Epithelial cell of prostate (primary cell): ENCODE data around the gene RACGAP1.

Source experiments
- DNase-seq: peaks from one replicate; pipeline ENCODE4 v3.0.0-alpha.2; 2011; ENCODE audit warnings: low read depth, low spot score
- H3K27ac ChIP-seq: fragments of 450-650 bp; 2 replicates; pipeline ENCODE4 v1.5.1; 2017; ENCODE audit warnings: mild to moderate bottlenecking

The RACGAP1 gene

DNA sequence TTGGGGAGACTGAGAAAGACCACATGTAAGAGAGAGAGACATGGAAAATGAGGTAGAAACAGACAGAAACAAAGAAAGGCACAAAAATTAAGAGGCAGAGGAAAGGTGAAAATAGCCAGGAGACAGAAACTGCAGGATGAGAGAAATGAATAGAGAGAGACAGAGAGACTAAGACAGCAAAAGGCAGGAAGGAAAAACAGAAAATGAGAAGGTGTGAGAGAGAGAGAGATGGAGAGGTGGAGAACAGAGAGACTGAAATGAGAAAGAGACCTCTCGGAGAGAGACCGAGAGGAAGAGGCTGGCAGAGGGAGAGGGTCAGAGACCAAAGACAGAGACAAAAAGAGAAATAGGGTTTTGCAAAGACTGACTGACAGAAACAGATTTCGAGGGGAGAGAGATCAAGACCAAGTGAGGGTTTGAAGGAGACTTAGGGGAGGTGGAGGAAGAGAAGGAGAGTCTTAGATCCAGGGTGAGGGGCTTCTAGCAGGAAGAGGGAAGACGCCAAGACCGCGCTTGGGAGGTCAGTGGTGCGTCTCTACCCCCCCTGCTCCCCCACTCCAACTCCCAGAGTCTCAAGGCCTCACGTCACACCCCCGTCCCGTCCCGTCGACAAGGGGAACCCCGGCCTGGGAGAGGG lies 64.7 kb downstream of the RACGAP1 start:
- DNase-seq: no peak
- no peak overlapping the region for H3K27ac ChIP-seq

DNA sequence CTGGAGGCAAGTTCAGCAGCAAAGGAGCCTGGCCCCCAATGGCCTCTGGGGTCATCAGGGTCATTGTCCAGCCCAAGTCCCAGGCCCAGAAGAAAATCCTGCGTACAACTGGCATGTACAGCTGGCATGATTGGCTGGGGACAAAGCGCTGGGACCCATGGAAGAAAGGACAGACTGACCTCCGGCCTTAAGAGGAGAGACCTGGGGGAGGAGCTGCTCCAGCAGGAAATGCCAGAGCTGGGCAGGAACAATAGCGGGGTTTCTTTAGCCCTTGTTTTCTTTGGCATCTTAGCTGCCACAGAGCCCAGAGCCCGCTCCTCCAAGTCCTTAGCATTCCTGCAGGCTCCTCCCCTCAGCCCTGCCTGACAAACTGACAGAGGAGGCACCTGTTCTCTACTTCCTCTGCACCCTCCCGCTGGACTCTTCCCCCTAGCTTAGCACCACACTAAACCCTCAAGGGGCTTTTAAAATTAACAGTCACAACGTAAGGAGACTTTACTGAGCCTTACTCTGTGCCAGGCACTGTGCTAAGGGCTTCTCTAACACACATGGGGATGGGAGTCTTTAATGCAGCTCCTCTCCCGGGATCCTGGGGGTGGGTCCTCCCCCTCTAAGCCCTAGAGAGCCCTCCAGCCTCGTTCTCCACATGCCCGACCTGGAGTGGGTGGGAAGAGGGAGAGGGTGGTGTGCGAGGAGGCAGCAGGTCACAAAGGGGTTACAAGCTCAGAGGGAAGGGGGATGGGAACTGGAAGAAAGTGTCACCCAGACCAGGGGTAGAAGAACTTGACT lies 65.4 kb downstream of the RACGAP1 start:
- no peak overlapping the region for H3K27ac ChIP-seq

DNA sequence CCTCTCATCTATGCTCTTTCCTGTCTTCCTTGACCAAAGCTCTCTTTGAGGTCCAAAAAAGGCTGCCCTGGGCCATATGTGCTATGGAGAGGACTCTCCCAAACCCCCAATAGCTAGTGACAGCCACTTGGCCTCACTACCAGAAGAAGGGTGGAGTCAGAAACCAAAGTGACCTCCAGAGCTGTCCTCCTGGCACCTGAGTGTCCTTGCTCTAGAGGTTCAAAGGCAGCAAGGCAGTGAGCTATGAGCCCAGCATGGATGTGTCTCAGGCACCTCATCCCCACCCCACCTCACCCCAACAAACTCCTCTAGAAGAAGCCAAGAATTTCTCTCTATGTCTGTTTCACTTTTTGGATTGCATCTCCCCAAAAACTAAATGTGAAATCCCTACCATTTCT lies 67.7 kb downstream of the RACGAP1 start:
- H3K27ac ChIP-seq: no peak overlapping the region
- no peak for DNase-seq

More for the DNA sequence above, 65.4 kb downstream of the RACGAP1 start:
- DNase-seq: no peak

DNA sequence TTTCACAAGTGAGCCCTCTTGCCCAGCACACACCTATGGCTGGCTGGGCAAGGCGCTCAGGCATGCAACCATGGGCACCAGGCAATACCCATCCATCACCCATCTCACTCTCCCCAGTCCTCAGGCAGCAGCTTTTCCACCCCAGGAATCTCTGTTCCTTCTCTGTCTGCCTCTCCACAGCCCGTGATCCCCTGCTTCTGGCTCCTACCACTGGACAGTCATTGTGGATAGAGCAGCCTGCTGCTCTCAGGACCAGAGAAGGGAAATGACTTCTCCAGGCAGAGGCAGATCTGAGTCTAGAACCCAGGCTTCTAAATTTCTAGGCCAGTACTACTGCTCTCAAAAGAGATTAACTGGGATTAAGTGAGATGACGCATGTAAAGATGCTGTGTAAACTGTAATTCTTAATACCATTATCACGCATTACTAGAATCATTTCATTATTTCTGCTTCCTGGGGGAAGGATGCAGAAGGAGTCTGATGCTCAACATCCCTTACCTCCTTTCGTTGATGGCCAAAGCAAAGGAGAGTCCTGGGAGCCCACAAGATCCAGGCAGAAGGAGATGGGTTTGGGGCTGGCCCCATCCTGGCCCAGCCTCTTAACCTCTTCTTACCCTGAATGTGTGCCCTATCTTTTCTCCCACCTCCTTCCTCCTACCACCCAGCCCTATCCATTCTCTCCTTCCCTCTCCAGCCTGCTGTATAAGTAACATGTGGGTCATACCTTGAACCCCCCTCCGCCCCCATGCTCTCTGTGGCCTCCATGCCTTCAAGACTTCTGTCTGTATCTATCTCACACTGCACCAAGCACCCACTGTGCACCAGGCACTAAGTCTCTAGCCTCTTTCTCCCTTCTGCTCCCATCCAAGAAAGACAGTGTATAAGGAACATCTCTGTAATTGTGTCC lies 68.4 kb downstream of the RACGAP1 start:
- no peak for DNase-seq

DNA sequence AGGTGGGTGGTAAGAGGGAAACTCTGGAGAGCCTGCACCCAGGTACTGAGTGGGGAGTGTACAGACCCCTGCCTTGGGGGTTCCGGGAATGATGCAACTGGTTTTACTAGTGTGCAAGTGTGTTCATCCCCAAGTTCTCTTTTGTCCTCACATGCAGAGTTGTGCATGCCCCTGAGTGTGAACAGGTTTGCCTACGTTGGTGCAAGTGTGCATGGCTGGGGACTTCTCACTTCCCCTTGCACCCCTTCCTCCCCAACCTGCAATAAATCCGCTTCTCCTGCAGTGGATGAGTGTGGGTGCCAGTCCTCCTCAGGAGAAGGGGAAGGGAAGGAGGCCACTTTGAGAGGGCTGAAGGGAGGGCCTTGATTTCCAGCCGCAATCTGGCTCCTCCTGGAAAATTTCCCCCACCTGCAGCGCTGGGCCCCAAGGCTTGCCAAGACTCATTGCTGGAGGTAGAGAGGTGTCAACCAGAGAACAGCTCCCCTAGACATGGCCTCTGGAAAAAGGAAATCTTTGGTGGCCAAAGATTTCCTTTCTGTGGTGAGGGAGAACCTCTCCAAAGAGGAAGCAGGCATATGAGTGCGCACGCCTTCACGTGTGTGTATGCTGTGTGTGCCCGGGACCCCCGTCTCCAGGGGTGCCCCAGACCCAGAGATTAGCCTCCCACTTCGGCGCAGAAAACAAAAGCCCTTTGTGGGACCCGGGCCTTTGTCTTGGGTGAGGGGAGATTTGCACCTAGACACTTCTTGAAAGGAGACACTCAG lies 69.2 kb downstream of the RACGAP1 start:
- DNase-seq: no peak
- H3K27ac ChIP-seq: no peak overlapping the region

More for the DNA sequence above, 68.4 kb downstream of the RACGAP1 start:
- H3K27ac ChIP-seq: no peak overlapping the region

DNA sequence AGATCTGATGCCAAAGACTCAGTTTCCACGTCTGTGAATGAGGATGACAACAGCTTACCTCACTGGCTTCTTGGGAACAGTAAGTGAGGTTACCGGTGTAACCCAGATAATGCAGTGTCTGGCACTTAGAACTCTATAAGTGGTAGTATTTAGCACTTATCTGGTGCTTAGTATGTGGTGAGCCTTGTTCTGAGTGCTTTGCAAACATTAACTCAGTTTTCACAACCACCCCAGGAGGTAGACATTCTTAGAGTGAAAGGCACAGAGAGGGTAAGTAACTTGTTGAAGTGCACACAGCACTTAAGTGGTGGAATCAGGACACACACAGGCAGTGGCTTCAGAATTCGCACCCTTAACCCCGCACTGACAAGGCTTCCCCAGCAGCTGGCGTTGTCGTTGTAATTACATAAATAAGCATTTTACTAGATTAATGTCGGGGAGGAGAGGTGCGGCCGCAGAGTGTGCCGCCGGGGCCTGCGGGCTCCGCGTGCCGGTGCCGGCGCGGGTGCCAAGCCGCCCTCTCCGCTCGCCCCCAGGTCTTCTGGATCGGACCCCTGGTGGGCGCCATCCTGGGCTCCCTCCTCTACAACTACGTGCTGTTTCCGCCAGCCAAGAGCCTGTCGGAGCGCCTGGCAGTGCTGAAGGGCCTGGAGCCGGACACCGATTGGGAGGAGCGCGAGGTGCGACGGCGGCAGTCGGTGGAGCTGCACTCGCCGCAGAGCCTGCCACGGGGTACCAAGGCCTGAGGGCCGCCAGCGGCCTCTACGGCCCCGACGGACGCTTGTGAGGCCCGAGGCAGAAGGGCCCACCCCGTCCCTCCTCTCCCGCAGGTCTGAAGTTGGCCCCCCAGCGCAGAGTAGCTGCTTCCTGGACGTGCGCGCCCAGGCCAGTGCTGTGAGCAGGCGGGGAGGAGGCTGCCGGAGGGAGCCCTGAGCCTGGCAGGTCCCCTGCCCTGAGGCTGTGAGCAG lies 70.1 kb downstream of the RACGAP1 start:
- no peak overlapping the region for H3K27ac ChIP-seq
- no peak for DNase-seq

DNA sequence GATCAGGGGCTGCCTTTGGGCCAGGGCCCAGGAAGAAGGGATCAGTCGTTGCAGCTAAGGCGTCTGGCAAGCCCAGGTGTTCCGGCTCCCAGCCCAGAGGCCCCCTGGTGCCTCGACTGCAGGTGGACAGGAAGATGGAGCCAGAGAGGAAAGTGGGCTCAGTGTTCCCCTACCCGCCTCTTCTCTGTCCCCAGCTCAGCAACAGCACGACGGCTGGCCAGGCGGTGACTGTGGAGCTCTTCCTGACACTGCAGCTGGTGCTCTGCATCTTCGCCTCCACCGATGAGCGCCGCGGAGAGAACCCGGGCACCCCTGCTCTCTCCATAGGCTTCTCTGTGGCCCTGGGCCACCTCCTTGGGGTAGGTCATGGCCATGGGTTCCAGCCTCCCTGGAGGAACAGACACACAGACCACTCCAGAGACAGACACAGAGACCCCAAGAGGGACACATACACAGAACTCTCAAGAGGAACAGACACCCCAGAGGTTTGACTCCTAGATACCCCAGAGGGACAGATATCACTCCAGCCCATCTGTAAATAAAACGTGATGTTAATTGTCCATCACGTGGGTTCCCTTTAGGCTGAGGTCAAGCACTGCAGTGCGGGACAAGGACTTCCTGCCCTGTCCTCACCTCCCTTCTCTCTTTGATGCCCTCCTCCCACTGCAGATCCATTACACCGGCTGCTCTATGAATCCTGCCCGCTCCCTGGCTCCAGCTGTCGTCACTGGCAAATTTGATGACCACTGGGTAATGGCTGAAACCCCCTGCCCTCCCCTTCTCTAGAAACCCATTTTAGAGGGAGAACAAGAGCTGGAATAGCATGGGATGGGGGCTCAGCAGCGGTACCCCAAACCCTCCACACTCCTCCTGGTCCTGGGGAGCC lies 71.1 kb downstream of the RACGAP1 start:
- no peak overlapping the region for H3K27ac ChIP-seq
- no peak for DNase-seq

DNA sequence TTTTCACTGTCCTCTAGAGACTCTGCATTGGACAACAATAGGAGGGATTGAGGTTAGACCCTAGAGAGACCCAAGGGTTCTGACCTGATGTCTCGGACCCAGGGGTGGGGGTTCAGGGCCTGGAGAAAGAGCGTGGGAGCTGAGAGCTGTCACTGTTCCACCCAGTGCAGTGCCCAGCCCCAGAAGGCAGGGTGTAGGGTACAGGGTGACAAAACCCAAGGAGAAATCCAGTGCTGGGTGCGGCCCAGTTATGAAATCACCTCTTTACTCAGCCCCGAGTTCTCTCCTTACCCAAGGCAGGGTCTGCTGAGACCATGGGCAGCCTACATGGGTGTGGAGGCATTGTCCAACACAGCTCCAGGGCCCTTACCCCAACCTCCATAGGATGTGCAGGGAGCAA lies 72.1 kb downstream of the RACGAP1 start:
- H3K27ac ChIP-seq: no peak overlapping the region

DNA sequence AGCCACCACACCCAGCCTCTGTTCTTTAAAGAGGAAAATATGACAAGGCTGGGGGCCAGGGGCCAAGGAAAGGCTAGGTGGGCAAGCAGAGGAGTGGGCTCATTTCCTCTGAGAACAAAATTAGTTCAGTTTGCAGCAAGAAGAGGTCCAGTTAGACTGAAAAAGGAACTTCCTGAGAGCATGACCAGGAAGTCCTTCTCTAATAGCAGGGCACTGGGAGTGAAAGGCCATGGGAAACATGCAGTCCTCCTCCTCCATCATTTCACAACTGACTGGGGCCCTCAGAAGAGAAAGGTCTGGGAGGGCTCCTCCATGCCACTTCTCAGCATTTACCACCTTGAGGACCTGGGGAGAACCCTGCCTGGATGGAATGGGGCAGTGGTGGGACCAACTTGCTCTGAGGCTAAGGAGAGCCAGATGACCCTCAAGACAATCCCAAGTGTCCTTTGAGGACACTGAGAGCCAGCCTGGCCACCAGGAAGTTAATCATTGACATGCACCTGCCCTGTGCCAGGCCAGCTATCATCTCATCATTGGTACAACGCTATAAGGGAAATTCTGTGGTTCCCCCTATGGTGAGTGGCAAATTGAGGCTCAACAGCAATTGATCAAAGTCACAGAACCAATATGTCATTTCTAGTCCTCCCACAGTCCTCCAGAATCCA lies 72.8 kb downstream of the RACGAP1 start:
- H3K27ac ChIP-seq: no peak overlapping the region
- DNase-seq: no peak

More for the DNA sequence above, 72.1 kb downstream of the RACGAP1 start:
- DNase-seq: no peak

DNA sequence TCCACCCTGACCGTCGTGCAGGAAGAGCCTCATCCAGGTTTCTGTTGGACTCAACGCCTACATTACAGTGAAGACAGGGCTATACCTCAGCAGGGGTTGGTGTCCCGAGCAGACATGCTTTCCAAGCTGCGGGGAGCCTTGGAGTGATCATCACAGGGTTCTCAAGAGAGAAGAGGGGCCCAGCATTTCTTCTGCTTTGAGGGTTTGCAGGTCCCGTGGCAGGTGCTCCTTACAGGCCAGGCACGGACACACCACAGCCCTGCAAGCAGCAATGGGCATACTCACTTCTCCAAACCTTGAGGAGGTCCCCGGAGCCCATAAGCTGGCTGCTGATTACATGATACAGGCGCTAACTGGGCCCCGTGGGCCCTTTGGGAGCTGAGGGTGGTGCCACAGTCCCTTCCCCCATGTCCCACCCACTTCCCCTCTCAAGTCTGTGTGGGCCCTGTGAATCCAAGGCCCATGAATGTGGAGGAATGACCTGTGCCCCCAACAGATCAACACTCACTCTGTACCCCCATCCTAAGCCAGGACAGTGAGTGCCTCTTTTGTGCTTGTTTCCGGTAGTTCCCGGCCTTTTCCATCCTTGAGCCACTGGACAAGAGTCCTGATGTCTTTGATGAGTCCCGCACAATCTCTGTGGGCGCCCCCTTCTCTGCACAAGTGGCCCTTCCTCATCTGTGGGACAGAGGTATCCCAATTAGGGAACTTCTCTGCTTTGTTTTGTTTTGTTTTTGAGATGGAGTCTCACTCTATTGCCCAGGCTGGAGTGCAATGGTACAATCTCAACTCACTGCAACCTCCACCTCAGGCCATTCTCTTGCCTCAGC lies 73.7 kb downstream of the RACGAP1 start:
- H3K27ac ChIP-seq: no peak overlapping the region
- no peak for DNase-seq

DNA sequence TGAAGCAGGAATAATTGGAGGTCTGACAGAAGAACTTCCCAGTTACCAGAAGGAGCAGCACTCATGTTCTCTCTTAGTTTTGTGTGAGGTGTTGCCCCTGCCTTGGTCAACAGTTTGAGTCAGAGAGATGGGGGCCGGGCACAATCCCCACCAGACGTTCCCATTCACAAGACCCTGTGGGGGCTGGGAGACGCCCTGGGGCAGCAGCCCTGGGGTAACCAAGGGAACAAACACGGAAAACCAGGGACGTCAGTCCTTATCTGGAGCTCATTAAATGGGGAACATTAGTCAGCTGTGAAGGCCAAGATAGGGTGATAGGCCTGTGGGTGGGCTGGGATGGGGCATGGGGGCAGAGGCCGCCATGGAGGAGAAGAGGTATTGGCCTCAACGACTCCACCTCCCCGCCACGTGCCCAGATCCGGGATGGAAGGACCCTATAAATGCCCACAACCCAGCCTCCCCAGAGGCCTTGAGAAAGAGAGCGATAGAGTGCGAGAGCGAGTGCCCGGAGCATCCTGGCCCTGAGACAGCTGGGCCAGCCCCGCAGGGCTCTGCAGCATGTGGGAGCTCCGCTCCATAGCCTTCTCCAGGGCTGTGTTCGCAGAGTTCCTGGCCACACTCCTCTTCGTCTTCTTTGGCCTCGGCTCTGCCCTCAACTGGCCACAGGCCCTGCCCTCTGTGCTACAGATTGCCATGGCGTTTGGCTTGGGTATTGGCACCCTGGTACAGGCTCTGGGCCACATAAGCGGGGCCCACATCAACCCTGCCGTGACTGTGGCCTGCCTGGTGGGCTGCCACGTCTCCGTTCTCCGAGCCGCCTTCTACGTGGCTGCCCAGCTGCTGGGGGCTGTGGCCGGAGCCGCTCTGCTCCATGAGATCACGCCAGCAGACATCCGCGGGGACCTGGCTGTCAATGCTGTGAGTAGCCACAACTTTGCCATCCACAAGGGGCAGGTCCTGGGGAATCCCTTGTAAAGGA lies 74.7 kb downstream of the RACGAP1 start, which contains the start of gene AQP2:
Gene AQP2 (plus strand): TSS at position 465 of the 979 bp plus-strand sequence. CDS start 94 bp downstream, at position 559.
- no peak for DNase-seq
- no peak within 1 kb of the TSS for H3K27ac ChIP-seq

DNA sequence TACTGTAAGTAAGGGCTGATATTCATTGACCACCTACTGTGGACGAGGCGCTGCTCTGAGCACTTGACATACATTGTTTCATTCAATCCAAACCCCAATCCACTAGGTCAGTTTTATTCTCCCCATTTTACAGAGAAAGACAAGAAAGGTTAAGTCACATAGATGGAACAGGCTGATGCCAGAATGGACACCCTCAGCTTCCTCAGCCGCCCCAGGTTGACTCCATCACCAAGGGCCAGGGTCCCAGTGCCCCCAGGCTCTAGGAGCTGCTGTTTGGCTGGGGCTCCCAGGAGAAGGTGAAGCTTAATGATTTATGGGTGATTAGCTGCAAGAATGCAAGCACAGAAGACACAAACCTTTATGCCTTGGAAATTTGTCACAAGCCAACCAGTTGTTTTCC lies 75.4 kb downstream of the RACGAP1 start:
- DNase-seq: no peak
- H3K27ac ChIP-seq: no peak overlapping the region

DNA sequence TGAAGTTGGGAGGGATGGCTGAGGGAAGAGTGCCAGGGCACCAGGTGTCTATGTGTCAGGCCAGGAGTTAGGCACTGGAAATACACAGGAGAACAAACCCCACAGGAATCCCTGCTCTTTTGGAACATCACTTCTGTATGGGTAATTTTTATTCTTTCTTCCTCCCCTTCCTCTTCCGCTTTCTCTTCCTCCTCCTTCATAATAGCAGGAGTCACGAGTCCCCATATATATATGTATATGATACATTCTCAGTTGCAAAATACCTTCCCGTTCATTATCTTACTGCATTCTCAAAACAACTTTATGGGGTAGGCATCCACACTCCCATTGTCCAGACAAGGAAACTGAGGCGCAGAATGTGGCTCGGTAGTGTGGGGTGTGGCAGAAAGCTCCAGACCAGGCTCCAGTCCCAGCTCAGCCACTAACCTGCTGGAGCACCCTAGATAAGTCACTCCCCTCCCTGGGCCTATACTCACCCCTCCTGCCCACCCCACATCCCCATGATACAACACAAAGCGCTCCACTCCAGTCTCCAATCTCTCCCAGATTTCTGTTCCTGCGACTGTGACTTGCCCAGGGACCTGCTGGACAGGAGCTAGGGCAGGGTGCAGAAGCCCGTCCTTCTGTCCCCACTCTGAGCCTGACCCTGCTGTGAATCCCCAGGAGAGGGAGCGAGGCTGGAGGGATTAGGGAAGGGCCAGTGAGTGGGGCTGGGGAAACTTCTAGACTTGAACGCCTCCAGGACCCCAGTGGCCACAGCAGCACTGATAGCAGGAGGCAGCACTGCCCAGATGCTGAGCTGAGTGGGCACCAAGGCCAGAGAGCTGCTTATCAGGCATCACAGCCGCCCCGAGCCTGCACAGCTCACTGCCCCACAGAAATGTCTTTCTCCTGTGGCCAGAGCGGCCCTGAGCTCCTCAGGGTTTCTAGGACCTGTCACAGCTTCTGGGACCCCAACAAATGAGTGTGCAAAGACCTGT lies 76.1 kb downstream of the RACGAP1 start:
- H3K27ac ChIP-seq: no peak overlapping the region

DNA sequence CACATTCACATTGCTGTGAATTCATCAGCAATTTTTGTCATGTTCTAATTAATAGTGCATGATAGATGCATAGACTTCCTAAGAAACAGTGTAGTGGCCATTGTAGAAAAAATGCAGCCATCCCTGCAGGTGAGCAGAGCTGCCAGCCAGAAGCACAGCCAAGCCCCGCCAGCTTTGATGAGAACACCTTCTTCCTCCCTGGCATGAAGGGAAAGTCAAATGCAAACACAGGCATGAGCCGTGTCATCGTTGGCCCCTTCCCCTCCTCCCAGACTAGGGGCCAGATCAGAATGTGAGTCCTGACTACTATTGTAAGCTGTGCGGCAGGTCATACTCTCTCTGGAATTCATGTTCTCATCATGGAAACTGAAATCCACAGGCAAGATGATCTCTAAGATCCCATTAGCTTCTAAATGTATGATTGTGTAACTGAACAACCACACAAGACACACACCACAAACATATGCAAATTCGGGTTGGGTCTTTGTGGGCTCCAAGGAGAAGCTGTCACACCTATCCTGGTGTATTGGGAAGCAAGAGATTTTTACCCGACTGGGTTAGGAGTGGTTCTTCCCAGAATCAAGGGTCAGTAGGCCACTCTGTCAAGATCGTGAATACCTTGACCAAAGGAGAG lies 77.6 kb downstream of the RACGAP1 start:
- DNase-seq: no peak
- no peak overlapping the region for H3K27ac ChIP-seq

More for the DNA sequence above, 76.1 kb downstream of the RACGAP1 start:
- DNase-seq: no peak
